SJCRH30 (cell line): ENCODE results near the gene TBXAS1. TPM values are rescaled to one million over a fixed set of nuclear protein-coding genes. Genes with fewer than 3 reads are reported as not detected.

Experiments
- DNase-seq, 2 experiments: peaks; one replicate each; pipeline ENCODE4 v3.0.0-alpha.2; 2015 to 2020
- H3K27ac ChIP-seq: fragments of 250-450 bp; sonication (Bioruptor Pico); 2 replicates; pipeline ENCODE4 v1.5.1; 2020; ENCODE audit warnings: mild to moderate bottlenecking, moderate library complexity
- H3K27me3 ChIP-seq: fragments of 250-450 bp; sonication (Bioruptor Pico); 2 replicates; pipeline ENCODE4 v1.5.1; 2020; ENCODE audit warnings: mild to moderate bottlenecking, moderate library complexity
- H3K36me3 ChIP-seq: fragments of 250-450 bp; sonication (Bioruptor Pico); 2 replicates; pipeline ENCODE4 v1.5.1; 2020; ENCODE audit warnings: mild to moderate bottlenecking, moderate library complexity
- H3K4me1 ChIP-seq: fragments of 250-450 bp; sonication (Bioruptor Pico); 2 replicates; pipeline ENCODE4 v1.5.1; 2020; ENCODE audit warnings: mild to moderate bottlenecking, moderate library complexity
- H3K4me3 ChIP-seq: fragments of 250-450 bp; sonication (Bioruptor Pico); 2 replicates; pipeline ENCODE4 v1.5.1; 2020; ENCODE audit warnings: mild to moderate bottlenecking, moderate library complexity
- H3K9me3 ChIP-seq: fragments of 250-450 bp; sonication (Bioruptor Pico); replicated peaks from 2 replicates; pipeline ENCODE4 v1.5.1; 2020; ENCODE audit warnings: mild to moderate bottlenecking, moderate library complexity
- total RNA-seq: library from RNA; depleted of rRNA; stranded (reverse); fragments of >200 nt; shearing (Covaris generic); gene quantifications from 2 replicates; pipeline ENCODE4 v1.2.3, GENCODE V29; 2014

TBXAS1 gene
- total RNA-seq, 1 experiment from 2014 or later = 2.9 TPM

- Histone ChIP-seq H3K4me1 (no peaks in the 10 kb centered on the region), H3K9me3 (no peaks in the 10 kb centered on the region)
- DNase-seq = no peak
Measured at GRCh38 chr7:140048989-140049338, 219.9 kb downstream of the TBXAS1 start.

GRCh38 chr7:140049339-140050024, 220.4 kb downstream of the TBXAS1 start:
- H3K27ac ChIP-seq = no peak overlapping the region
- no peak for DNase-seq
- no peak overlapping the region for H3K4me3 ChIP-seq
- peaks cover 4% of the 10 kb centered on the region; the same call in 1 of the 2 replicates for H3K27me3 ChIP-seq
- H3K36me3 ChIP-seq = no peaks in the 10 kb centered on the region
- H3K4me1 ChIP-seq = no peaks in the 10 kb centered on the region
- no peaks in the 10 kb centered on the region for H3K9me3 ChIP-seq

More at GRCh38 chr7:140048989-140049338, 219.9 kb downstream of the TBXAS1 start:
- H3K27ac ChIP-seq = no peak overlapping the region
- H3K4me3 ChIP-seq = no peak overlapping the region
- no peaks in the 10 kb centered on the region for H3K36me3 ChIP-seq
- H3K27me3 ChIP-seq = peaks cover 4% of the 10 kb centered on the region; the same call in 1 of the 2 replicates

- no peak for DNase-seq
- Histone ChIP-seq H3K4me3 (no peak overlapping the region), H3K36me3 (no peaks in the 10 kb centered on the region), H3K4me1 (no peaks in the 10 kb centered on the region), H3K9me3 (no peaks in the 10 kb centered on the region), H3K27ac (no peak overlapping the region), H3K27me3 (peaks cover 4% of the 10 kb centered on the region; the same call in 1 of the 2 replicates)
Measured at GRCh38 chr7:140050100-140050499, 221.0 kb downstream of the TBXAS1 start.

GRCh38 chr7:140051820-140052219, 222.8 kb downstream of the TBXAS1 start:
- Histone ChIP-seq H3K27ac (no peak overlapping the region), H3K9me3 (no peaks in the 10 kb centered on the region), H3K4me1 (no peaks in the 10 kb centered on the region), H3K36me3 (no peaks in the 10 kb centered on the region), H3K27me3 (peaks cover 7% of the 10 kb centered on the region; the same call in 1 of the 2 replicates), H3K4me3 (no peak overlapping the region)
- no peak for DNase-seq

GRCh38 chr7:140053812-140054539, 224.9 kb downstream of the TBXAS1 start:
- Histone ChIP-seq H3K36me3 (no peaks in the 10 kb centered on the region), H3K4me1 (no peaks in the 10 kb centered on the region), H3K27me3 (peaks cover 7% of the 10 kb centered on the region; the same call in 1 of the 2 replicates), H3K4me3 (no peak overlapping the region), H3K9me3 (no peaks in the 10 kb centered on the region), H3K27ac (no peak overlapping the region)
- no peak for DNase-seq

GRCh38 chr7:140054751-140055150, 225.7 kb downstream of the TBXAS1 start:
- H3K4me1 ChIP-seq = no peaks in the 10 kb centered on the region
- H3K4me3 ChIP-seq = no peak overlapping the region
- no peak for DNase-seq
- peaks cover 4% of the 10 kb centered on the region; the same call in 1 of the 2 replicates for H3K27me3 ChIP-seq
- H3K27ac ChIP-seq = no peak overlapping the region
- no peaks in the 10 kb centered on the region for H3K9me3 ChIP-seq
- no peaks in the 10 kb centered on the region for H3K36me3 ChIP-seq

GRCh38 chr7:140055833-140056232, 226.8 kb downstream of the TBXAS1 start:
- peaks cover 5% of the 10 kb centered on the region for H3K4me1 ChIP-seq
- no peak overlapping the region for H3K27ac ChIP-seq
- no peaks in the 10 kb centered on the region for H3K9me3 ChIP-seq
- no peak overlapping the region for H3K4me3 ChIP-seq
- peaks cover 3% of the 10 kb centered on the region; the same call in 1 of the 2 replicates for H3K27me3 ChIP-seq
- H3K36me3 ChIP-seq = no peaks in the 10 kb centered on the region
- DNase-seq = no peak

GRCh38 chr7:140056431-140057142, 227.5 kb downstream of the TBXAS1 start:
- Histone ChIP-seq H3K4me1 (peaks cover 11% of the 10 kb centered on the region), H3K9me3 (no peaks in the 10 kb centered on the region)
- DNase-seq = no peak

GRCh38 chr7:140057143-140057535, 228.1 kb downstream of the TBXAS1 start:
- no peak for DNase-seq
- peaks cover 3% of the 10 kb centered on the region; the same call in 1 of the 2 replicates for H3K27me3 ChIP-seq
- H3K4me1 ChIP-seq = peaks cover 11% of the 10 kb centered on the region
- no peak overlapping the region for H3K4me3 ChIP-seq
- no peaks in the 10 kb centered on the region for H3K9me3 ChIP-seq
- no peaks in the 10 kb centered on the region for H3K36me3 ChIP-seq
- H3K27ac ChIP-seq = no peak overlapping the region

More at GRCh38 chr7:140056431-140057142, 227.5 kb downstream of the TBXAS1 start:
- no peak overlapping the region for H3K27ac ChIP-seq
- H3K36me3 ChIP-seq = no peaks in the 10 kb centered on the region
- peaks cover 3% of the 10 kb centered on the region; the same call in 1 of the 2 replicates for H3K27me3 ChIP-seq
- H3K4me3 ChIP-seq = no peak overlapping the region

GRCh38 chr7:140058517-140058916, 229.5 kb downstream of the TBXAS1 start:
- peaks cover 3% of the 10 kb centered on the region; the same call in 1 of the 2 replicates for H3K27me3 ChIP-seq
- H3K36me3 ChIP-seq = no peaks in the 10 kb centered on the region
- no peak overlapping the region for H3K4me3 ChIP-seq
- H3K4me1 ChIP-seq = peaks cover 11% of the 10 kb centered on the region
- H3K27ac ChIP-seq = no peak overlapping the region
- no peak for DNase-seq
- no peaks in the 10 kb centered on the region for H3K9me3 ChIP-seq

- DNase-seq = peak in 1 of 2 experiments; percentile 8
- Histone ChIP-seq H3K27ac (no peak overlapping the region), H3K4me1 (peaks cover 11% of the 10 kb centered on the region)
Measured at GRCh38 chr7:140059273-140060242, 230.5 kb downstream of the TBXAS1 start.

GRCh38 chr7:140060243-140060630, 231.2 kb downstream of the TBXAS1 start:
- H3K27me3 ChIP-seq = peaks cover 3% of the 10 kb centered on the region; the same call in 1 of the 2 replicates
- no peaks in the 10 kb centered on the region for H3K36me3 ChIP-seq
- no peaks in the 10 kb centered on the region for H3K9me3 ChIP-seq
- peaks cover 11% of the 10 kb centered on the region for H3K4me1 ChIP-seq
- no peak for DNase-seq
- no peak overlapping the region for H3K4me3 ChIP-seq
- H3K27ac ChIP-seq = no peak overlapping the region; the same call in 1 of the 2 replicates

More at GRCh38 chr7:140059273-140060242, 230.5 kb downstream of the TBXAS1 start:
- no peaks in the 10 kb centered on the region for H3K36me3 ChIP-seq
- no peak overlapping the region for H3K4me3 ChIP-seq
- no peaks in the 10 kb centered on the region for H3K9me3 ChIP-seq
- peaks cover 3% of the 10 kb centered on the region; the same call in 1 of the 2 replicates for H3K27me3 ChIP-seq

- Histone ChIP-seq H3K4me3 (no peak overlapping the region), H3K36me3 (no peaks in the 10 kb centered on the region), H3K9me3 (no peaks in the 10 kb centered on the region), H3K27me3 (no peaks in the 10 kb centered on the region), H3K27ac (peak overlapping the region; percentile 37), H3K4me1 (peaks cover 11% of the 10 kb centered on the region)
- peak; percentile 90 to 91 for DNase-seq
Measured at GRCh38 chr7:140060788-140061606, 231.9 kb downstream of the TBXAS1 start.
